Testis (tissue), 2 donors: Measurements from ENCODE around the gene INPPL1.

Experiments used
- CTCF ChIP-seq, 3 experiments: fragments of 450-650 bp in 2 of 3; fragments of 200-600 bp in 1 of 3; sonication (generic) in 1 of 3; IDR thresholded peaks; one replicate each; pipeline ENCODE4 v1.5.1; 2016 to 2019; ENCODE audit warnings: antibody characterized with exemption in 3 of 3, mild to moderate bottlenecking in 2 of 3, moderate library complexity in 1 of 3
- POLR2A ChIP-seq: fragments of 450-650 bp; IDR thresholded peaks from one replicate; pipeline ENCODE4 v1.6.1; 2017; ENCODE audit warnings: antibody characterized with exemption, mild to moderate bottlenecking, moderate library complexity

- TF ChIP-seq CTCF (IDR thresholded peaks at IDR 0.05) (no peak), POLR2A (no peak)
These were observed 6.3 kb upstream of the INPPL1 start for GRCh38 chr11:72218251-72218745.
